Endothelial cell of umbilical vein (primary cell): ENCODE results near the gene SNN. TPM values are rescaled to one million over a fixed set of nuclear protein-coding genes. Genes with fewer than 3 reads are reported as not detected.

ENCODE experiments used
- BruUV-seq: library from RNA; stranded (reverse); fragments of 400-500 nt; replicated peaks from 2 replicates; lab custom pipeline; 2021; lab: Mats Ljungman, UMichigan
- CTCF ChIA-PET: fragments of 300-600, 350-600 bp; sonication (Branson Sonifier 250); formaldehyde crosslinking; loops from one replicate; lab custom pipeline; 2021; ENCODE audit warnings: antibody characterized with exemption, inconsistent platforms; lab: Charles Lee
- POLR2A ChIA-PET: fragments of 300-600, 350-600 bp; sonication (Branson Sonifier 250); formaldehyde crosslinking; loops from one replicate; lab custom pipeline; 2021; ENCODE audit warnings: antibody characterized with exemption, inconsistent platforms; lab: Charles Lee
- DNase-seq: peaks from one replicate; pipeline ENCODE4 v3.0.0-alpha.2; 2011; ENCODE audit warnings: low read depth, low spot score
- FAIRE-seq: peaks from 2 replicates; lab custom pipeline; 2011; peaks lifted over from hg19 to GRCh38; lab: Jason Lieb, UNC
- H2AFZ ChIP-seq: 2 replicates; pipeline ENCODE4 v1.6.0; 2012; ENCODE audit warnings: low read depth, low read length, control low read depth, inconsistent platforms
- H3K27ac ChIP-seq: 2 replicates; pipeline ENCODE4 v1.5.1; 2011; ENCODE audit warnings: low read depth, mild to moderate bottlenecking, control low read depth, low read length, moderate library complexity; ENCODE audit not compliant: insufficient read depth
- H3K27me3 ChIP-seq, 2 experiments: 2 replicates each; pipeline versions ENCODE4 v1.6.0 to v1.6.1; 2011; ENCODE audit warnings: low read length in 2 of 2, mixed read lengths in 1 of 2; ENCODE audit not compliant: control insufficient read depth in 2 of 2, insufficient read depth in 2 of 2
- H3K36me3 ChIP-seq, 2 experiments: 2 replicates in 1 of 2; 3 replicates in 1 of 2; pipeline ENCODE4 v1.5.1; 2011; ENCODE audit warnings: low read length in 2 of 2, mild to moderate bottlenecking in 1 of 2, moderate library complexity in 1 of 2; ENCODE audit not compliant: control insufficient read depth in 2 of 2, insufficient read depth in 2 of 2; ENCODE audit errors: extremely low read depth in 1 of 2
- H3K4me1 ChIP-seq: 3 replicates; pipeline ENCODE4 v1.5.1; 2011; ENCODE audit warnings: mild to moderate bottlenecking, low read length; ENCODE audit not compliant: control insufficient read depth, insufficient read depth; ENCODE audit errors: extremely low read depth
- H3K4me2 ChIP-seq: 2 replicates; pipeline ENCODE4 v1.6.1; 2011; ENCODE audit warnings: low read length, control low read depth, mixed read lengths; ENCODE audit not compliant: insufficient read depth
- H3K4me3 ChIP-seq, 3 experiments: fragments of 200-600 bp in 1 of 3; sonication (generic), shearing (Covaris generic) in 1 of 3; replicated peaks in 1 of 3; 2 replicates each; pipeline ENCODE4 v1.5.1; 2011 to 2016; ENCODE audit warnings: control low read depth in 3 of 3, low read length in 3 of 3, mild to moderate bottlenecking in 2 of 3, inconsistent platforms in 1 of 3, low read depth in 1 of 3, moderate library complexity in 1 of 3; ENCODE audit not compliant: insufficient read depth in 1 of 3
- H3K79me2 ChIP-seq: 2 replicates; pipeline ENCODE4 v1.6.0; 2012; ENCODE audit warnings: low read length, inconsistent platforms; ENCODE audit not compliant: control insufficient read depth, insufficient read depth
- H3K9ac ChIP-seq: replicated peaks from 2 replicates; pipeline ENCODE3; 2011; ENCODE audit warnings: low read length, control low read depth; ENCODE audit not compliant: insufficient read depth; ENCODE audit errors: extremely low read depth
- H3K9me1 ChIP-seq: replicated peaks from 3 replicates; pipeline ENCODE4 v1.6.0; 2011; ENCODE audit warnings: mild to moderate bottlenecking, low read length; ENCODE audit not compliant: control insufficient read depth, insufficient read depth; ENCODE audit errors: extremely low read depth
- H3K9me3 ChIP-seq: replicated peaks from 2 replicates; pipeline ENCODE4 v1.5.1; 2012; ENCODE audit warnings: low read length, inconsistent platforms; ENCODE audit not compliant: control insufficient read depth, insufficient read depth
- H4K20me1 ChIP-seq: replicated peaks from 2 replicates; pipeline ENCODE3; 2011; ENCODE audit warnings: mild to moderate bottlenecking, low read length; ENCODE audit not compliant: control insufficient read depth, insufficient read depth; ENCODE audit errors: extremely low read depth
- CTCF ChIP-seq, 2 donors: IDR thresholded peaks; 1 replicate in 1 of 2; 2 replicates in 1 of 2; pipeline ENCODE4 v1.5.1; 2011; ENCODE audit warnings: low read length in 2 of 2, mild to moderate bottlenecking in 2 of 2, moderate library complexity in 2 of 2, control low read depth in 1 of 2, inconsistent platforms in 1 of 2, low read depth in 1 of 2; ENCODE audit not compliant: insufficient read depth in 1 of 2; ENCODE audit errors: extremely low read depth in 1 of 2
- POLR2A ChIP-seq: IDR thresholded peaks from 2 replicates; pipeline ENCODE4 v1.6.1; 2012; ENCODE audit warnings: low read depth, mild to moderate bottlenecking, control low read depth, low read length
- dilution Hi-C: fragments of 300-500 bp; cut with MboI; formaldehyde crosslinking; loops from one replicate; pipeline ENCODE4 v1.15.0; 2019; ENCODE audit warnings: low sequenced_read_pairs; ENCODE audit not compliant: extremely low pct_ligation_motif_present
- intact Hi-C: fragments of 100-400 bp; cut with micrococcal nuclease; formaldehyde crosslinking; loops from one replicate; pipeline ENCODE4 v1.10.0; 2022
- polyA plus RNA-seq, 4 experiments: library from polyadenylated mRNA; depleted of rRNA in 3 of 4; stranded (reverse) in 3 of 4; unstranded in 1 of 4; fragments of >200 nt; gene quantifications; 2 replicates each; pipeline versions ENCODE4 v1.2.1 to v1.2.3, GENCODE V29; 2011 to 2012; ENCODE audit warnings: missing spikeins in 1 of 4
- total RNA-seq: library from RNA; stranded (reverse); gene quantifications from 2 replicates; pipeline ENCODE4 v1.2.3, GENCODE V29; 2021

Gene SNN
- total and polyA plus RNA-seq, 2 donors (not counting 3 experiments of a cell fraction or from before 2014, with no cell fraction given): 17.7 to 24.1 TPM

- POLR2A ChIA-PET: no interaction called here
- H3K9ac ChIP-seq: no peak overlapping the region
Observed at GRCh38 chr16:11650641-11651591, 17.3 kb upstream of the SNN start.

More at GRCh38 chr16:11650641-11651591, 17.3 kb upstream of the SNN start:
- FAIRE-seq: no peak
- H3K4me3 ChIP-seq: no peak overlapping the region
- intact Hi-C loops (no loop called here), dilution Hi-C loops (no loop called here)
- no peaks in the 10 kb centered on the region for H3K4me1 ChIP-seq
- CTCF ChIA-PET: interaction anchor here (1.4 kb wide), 3 partner anchors 9 to 255 kb away, joined by 3 to 5 read pairs (median 3); no protein-coding TSS in a partner anchor
- TF ChIP-seq CTCF (IDR thresholded peaks at IDR 0.05; ENCODE audit: extremely low read depth in 1 of 2, insufficient read depth in 1 of 2, low read depth in 1 of 2, low read length in 2 of 2) (no peak), POLR2A (no peak)
- no TSS peak for BruUV-seq
- H2AFZ ChIP-seq: no peak overlapping the region
- no peaks in the 10 kb centered on the region for H3K79me2 ChIP-seq
- no peak overlapping the region for H3K27ac ChIP-seq
- no peaks in the 10 kb centered on the region for H4K20me1 ChIP-seq
- H3K9me1 ChIP-seq: no peaks in the 10 kb centered on the region
- H3K9me3 ChIP-seq: no peaks in the 10 kb centered on the region
- no peaks in the 10 kb centered on the region for H3K36me3 ChIP-seq
- no peak overlapping the region for H3K4me2 ChIP-seq
- no peaks in the 10 kb centered on the region for H3K27me3 ChIP-seq
- DNase-seq: no peak
